ENCODE measurements around the gene CC2D1B.

GRCh38 chr1:52348704-52349300 lies 17.2 kb downstream of the CC2D1B start:
- peak; percentile 45 for TF ChIP-seq CTCF (conservative IDR thresholded peaks at IDR 0.05; ENCODE audit: low read depth, low read length)
- no peak for TF ChIP-seq BHLHE40 (IDR thresholded peaks at IDR 0.05; ENCODE audit: low read depth, low read length)
- TF ChIP-seq POLR2A (IDR thresholded peaks at IDR 0.05; ENCODE audit: low read depth, low read length) = no peak
- TF ChIP-seq SMC3 (IDR thresholded peaks at IDR 0.05; ENCODE audit: low read depth, low read length) = peak; percentile 38
- TF ChIP-seq MAZ (IDR thresholded peaks at IDR 0.05; ENCODE audit: borderline replicate concordance, low read depth, low read length) = no peak
- TF ChIP-seq USF2 (IDR thresholded peaks at IDR 0.05; ENCODE audit: low read depth, low read length) = no peak
- TF ChIP-seq, protein P1, sequence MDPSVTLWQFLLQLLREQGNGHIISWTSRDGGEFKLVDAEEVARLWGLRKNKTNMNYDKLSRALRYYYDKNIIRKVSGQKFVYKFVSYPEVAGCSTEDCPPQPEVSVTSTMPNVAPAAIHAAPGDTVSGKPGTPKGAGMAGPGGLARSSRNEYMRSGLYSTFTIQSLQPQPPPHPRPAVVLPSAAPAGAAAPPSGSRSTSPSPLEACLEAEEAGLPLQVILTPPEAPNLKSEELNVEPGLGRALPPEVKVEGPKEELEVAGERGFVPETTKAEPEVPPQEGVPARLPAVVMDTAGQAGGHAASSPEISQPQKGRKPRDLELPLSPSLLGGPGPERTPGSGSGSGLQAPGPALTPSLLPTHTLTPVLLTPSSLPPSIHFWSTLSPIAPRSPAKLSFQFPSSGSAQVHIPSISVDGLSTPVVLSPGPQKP (IDR thresholded peaks at IDR 0.05; ENCODE audit: borderline replicate concordance, low read depth, low read length) = no peak
- TF ChIP-seq RAD21 (IDR thresholded peaks at IDR 0.05; ENCODE audit: low read length) = peak; percentile 57
- TF ChIP-seq CHD1 (IDR thresholded peaks at IDR 0.05; ENCODE audit: low read depth, low read length) = no peak

All from IMR-90 (cell line).